Activated gamma-delta T cell treated with anti-CD3 and anti-CD28 coated beads, Interleukin-2, amount 50 U/mL, for 16 hours (primary cell): ENCODE results near the gene RNU1-3.
"Not testable (repeated sequence)": the region's sequence is repeated elsewhere in the genome, so short reads cannot be mapped to it uniquely, and the experiment has no call there.

Experiments
- DNase-seq: peaks from one replicate; pipeline ENCODE4 v3.0.0-alpha.2; 2020; ENCODE audit warnings: low read depth

Gene RNU1-3

DNA sequence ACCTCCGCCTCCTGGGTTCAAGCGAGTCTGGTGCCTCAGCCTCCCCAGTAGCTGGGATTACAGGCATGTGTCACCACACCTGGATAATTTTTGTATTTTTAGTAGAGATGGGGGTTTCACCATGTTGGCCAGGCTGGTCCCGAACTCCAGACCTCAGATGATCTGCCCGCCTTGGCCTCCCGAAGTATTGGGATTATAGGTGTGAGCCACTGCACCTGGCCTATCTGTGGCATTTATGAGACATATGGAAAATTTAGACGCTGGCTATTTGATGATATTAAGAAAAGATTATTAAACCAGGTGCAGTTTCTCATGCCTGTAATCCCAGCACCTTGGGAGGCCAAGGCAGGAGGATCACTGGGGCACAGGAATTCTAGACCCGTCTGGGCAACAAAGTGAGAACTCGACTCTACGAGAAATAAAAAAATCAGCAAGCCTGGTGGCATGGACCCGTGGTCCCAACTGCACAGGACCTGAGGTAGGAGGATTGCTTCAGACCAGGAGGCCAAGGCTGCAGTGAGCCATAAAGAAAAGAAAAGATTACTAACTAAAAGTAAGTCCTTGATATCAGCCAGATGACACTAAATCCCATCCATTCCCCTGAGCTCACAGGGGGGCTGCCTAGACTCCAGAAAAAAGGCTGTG lies 30.1 kb downstream of the RNU1-3 start:
- not testable (repeated sequence) for DNase-seq

DNA sequence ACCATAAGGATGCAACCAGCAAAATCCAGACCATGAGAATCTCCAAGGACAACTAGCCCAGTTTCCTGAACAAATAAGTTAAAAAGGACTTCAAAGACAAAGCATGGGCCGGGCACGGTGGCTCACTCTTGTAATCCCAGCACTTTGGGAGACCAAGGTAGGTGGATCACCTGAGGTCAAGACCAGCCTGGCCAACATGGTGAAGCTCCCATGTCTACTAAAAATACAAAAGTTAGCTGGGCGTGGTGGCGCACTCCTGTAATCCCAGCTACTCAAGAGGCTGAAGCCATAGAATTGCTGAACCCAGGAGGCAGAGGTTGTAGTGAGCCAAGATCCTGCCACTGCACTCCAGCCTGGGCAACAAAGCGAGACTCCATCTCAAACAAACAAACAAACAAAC lies 30.8 kb downstream of the RNU1-3 start:
- DNase-seq, result not testable (repeated sequence)

DNA sequence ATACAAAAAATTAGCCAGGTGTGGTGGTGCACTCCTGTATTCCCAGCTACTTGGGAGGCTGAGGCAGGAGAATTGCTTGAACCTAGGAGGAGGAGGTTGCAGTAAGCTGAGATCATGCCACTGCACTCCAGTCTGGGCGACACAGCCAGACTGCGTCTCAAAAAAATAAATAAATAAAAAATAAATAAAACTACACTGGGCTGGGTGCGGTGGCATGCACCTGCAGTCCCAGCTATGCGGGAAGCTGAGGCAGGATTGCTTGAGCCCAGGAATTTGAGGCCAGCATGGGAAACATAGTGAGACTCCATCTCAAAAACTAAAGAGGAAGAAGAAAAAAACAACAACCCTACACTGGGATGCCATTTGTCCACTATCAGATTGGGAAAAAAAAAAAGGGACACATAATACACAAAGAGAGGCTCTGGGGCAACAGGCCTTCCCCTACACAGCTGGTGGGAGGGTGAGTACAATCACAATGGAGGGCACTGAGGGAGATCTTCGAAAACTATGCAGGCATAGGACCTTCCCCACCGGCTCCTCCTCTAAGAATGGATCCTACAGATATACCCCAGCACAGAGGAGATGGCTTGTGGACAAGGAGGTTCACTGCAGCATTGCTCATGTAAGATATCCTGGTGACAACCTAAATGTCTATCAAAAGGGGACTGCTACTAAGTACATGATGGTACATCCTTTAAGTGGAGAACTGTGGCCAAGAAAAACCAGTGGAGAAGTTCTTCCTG lies 33.0 kb downstream of the RNU1-3 start:
- DNase-seq, result not testable (repeated sequence)

DNA sequence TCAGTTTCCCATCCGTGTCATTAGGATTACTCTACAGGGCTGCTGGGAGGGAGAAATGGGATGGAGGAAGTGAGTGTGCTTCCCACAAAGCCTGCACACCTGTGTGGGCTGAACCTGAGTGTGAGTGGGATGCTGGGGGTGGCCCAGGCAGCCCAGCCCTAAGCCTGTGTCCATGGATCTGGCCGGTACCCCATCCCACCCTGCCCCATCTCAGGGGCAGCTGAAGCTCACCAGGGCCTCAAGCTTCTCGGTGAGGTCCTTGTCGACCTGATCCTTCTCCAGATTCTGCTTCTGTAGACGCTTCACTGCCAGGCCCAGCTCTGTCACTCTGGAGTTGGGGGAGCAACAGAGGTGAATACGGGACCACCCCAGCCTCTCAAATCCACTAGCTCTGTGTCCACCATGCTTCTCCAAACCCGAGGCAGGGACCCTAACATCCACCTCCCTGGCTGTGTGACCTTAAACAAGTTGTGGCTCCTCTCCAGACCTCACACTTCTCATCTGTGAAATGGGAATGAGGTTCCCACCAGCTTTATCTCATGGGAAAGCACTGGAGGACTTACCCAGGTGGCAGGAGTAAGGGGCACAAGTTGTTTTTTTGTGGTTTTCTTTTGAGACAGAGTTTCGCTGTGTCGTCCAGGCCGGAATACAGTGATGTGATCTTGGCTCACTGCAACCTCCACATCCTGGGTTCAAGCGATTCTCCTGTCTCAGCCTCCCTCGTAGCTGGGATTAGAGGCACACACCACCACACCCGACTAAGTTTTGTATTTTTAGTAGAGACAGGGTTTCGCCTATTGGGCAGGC lies 34.5 kb downstream of the RNU1-3 start:
- DNase-seq, result not testable (repeated sequence)

DNA sequence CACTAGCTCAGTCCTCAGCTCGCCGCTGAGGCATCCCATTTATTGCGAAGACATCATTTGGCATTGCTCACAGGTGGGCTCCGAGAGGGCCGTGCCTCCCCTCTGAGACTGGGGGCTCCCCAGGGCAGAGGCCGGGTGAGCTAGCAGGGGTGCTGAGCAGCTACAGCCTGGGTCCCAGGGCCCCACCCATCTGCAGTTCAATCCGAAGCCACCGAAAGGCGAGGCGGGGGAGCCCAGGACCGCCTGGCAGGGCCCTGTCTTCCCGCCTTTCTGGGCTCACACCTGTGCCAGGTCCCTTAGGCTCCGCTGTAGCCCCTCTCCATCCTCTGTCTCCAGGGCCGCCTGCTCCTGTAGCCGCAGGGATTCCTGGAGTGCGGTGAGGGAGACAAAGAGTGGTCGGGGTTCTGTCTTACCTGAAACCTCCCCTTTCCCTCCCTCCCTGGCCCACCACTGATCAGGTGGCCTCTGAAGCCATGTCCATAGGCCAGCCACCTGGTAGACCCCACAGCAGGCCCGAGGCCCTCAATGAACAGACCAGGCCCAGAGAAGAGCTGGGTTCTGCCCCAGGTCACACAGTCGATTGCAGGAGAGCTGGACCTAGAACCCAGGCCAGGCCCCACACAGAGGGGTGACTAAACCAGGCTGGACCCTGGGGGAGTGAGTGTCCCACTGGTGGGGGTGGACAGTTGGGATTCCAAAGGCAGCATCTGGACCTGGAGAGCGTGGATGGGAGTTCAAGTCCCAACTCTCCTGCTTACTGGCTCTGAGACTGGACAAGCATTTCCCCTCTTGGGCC lies 35.3 kb downstream of the RNU1-3 start:
- DNase-seq, result no peak

DNA sequence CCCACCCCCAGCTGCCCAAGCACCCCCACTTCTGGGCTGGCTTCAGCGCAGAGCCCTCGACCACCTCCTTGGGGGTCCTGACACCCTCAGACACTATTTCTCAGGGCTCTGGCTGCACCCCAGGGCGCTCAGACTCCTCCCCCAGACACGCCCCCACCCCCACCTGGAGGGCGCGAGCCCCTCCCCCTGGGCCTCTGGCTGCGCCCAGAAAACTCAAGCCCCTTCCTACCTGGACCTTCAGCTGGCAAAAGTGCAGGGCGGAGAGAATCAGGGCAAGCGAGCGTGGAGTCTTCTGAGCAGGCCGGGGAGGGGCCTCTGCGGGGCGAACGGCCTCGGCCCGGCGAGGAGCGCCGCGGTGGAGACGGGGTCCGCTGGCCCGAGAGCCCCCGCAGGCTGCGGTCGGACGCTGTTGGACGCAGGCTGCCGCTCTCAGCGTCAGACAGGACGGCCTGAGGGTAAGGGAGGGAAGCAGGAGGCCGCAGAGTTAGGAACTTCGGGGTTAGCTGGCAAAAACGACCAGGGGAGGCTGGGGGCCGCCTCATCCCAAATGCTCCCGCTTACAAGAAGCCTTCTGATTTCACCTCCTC lies 36.0 kb downstream of the RNU1-3 start:
- DNase-seq, result no peak

DNA sequence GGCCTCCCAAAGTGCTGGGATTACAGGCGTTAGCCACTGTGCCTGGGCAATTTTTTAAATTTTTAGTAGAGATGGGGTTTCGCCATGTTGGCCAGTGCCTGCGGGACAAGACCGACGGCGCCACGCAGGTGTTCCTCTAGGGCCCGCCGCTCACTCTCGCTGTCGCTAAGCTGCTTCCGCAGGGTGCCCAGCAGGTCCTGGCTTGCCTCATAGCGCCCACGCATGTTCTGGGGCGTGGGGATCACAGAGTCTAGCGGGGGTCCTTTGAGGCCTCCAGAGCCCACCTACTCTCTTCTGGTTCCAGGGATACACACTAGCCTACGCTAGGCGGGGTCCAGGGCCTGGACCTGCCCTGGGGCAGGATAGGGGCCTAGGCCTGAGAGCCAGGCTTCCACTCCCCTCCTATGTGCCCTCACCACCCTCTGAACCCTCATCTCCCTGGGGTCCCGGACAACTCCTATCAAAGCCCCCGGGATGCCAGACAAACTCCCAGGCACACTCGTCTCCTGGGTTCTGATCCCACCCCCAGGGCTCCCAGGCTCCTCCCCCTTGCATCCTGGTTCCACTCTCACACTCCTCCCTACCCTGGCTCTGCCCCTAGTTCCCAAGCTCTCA lies 36.7 kb downstream of the RNU1-3 start:
- DNase-seq, result not testable (repeated sequence)

DNA sequence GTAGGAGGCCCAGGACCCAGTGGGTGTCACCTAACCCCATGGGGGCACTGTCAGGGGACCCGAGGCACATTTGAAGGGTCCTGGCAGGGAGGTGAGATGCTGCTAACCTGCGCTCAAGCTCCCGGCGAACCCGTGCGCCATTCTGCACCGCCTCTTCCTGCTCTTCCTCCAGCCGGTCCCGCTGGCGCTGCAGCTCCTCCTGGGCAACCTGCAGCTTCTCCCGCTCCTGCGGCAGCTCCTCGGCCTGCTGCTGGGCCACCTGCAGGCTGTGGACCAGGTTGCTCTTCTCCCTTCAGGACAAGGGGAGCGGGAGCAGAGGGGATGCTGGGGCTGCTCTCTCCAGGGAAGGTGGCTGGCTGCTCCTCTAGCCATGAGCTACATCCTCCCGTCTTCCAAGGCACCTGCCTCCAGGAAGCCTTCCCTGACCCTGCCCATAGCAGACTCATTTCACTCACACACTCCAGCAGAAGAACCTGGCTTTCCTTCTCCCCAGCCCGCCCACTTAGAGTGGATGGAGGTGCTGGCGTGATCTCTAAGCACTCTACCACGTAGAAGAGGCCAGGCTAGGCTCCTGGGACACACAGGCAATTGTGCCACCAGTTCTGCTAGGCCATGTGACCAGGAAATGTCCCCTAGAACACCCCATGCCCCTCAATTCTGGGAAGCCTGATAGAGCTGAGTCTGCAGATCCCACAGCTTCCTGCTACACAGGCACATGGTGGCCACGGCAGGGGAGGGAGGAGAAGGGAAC lies 38.2 kb downstream of the RNU1-3 start:
- DNase-seq, result no peak

DNA sequence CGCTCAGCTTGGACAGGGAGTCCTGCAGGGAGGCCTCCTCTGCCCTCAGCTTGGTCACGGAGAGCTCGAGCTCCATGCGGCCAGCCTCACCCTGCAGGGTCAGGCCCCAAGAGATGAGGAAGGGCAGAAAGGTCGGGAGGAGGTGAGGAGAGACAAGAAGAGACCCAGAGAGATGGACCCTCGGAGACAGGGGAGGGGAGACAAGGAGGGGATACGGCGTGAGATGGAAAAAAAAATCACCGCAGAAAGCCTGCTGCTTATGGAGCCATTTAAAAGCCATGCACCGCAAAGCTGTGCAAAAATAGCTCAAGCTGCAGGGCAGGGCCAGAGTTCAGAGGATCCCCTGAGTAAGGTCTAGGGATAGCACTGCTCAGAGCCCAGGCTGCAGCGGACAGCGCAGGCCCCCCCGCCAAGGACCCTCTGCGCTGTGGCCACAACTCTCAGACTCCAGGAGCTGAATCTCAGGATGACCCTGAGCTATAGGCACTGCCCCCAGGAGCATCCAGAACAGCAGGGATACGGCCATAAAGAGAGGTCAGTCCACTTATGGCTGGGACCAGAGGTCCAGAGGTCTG lies 40.3 kb downstream of the RNU1-3 start:
- DNase-seq, result not testable (repeated sequence)

DNA sequence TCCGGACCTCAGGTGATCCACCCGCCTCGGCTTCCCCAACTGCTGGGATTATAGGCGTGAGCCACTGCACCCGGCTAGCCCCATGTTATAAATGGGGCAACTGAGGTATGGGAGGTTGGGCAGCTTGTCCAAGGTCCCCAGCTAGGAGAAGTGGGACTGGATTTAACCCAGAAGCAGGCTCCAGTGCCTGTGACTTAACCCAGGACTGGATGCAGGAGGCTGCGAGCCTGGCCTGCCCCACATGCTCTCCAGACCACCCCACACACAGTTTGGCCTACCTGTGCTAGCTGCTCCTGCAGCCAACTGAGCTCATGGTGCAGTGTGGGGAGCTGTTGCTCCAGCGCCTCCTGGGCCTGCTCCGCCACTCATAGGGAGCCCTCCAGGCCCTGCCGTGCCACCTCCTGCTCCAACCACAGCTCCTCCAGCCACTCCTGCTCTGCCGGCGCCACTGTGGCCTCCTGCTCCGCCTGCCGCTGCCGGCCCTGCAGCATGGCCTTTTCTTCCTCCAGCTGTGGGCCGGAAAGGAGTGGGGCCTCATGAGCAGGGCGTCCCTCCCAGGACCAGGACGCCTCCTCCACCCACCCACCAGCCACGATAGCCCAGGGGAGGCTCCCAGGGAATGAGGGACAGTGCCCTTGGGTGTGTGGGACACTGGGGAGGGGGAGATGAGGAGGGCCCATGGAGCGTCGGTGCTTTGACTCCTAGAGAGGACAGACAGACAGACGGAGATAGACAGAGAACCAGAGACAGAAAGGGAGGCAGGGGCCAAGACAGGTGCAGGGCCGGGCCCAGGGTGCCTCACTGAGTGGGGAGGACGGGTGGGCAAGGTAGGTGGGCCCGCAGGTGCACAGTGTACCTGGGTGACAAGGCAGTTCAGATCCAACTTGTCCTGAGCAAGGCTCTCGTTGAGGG lies 41.0 kb downstream of the RNU1-3 start:
- no peak for DNase-seq

DNA sequence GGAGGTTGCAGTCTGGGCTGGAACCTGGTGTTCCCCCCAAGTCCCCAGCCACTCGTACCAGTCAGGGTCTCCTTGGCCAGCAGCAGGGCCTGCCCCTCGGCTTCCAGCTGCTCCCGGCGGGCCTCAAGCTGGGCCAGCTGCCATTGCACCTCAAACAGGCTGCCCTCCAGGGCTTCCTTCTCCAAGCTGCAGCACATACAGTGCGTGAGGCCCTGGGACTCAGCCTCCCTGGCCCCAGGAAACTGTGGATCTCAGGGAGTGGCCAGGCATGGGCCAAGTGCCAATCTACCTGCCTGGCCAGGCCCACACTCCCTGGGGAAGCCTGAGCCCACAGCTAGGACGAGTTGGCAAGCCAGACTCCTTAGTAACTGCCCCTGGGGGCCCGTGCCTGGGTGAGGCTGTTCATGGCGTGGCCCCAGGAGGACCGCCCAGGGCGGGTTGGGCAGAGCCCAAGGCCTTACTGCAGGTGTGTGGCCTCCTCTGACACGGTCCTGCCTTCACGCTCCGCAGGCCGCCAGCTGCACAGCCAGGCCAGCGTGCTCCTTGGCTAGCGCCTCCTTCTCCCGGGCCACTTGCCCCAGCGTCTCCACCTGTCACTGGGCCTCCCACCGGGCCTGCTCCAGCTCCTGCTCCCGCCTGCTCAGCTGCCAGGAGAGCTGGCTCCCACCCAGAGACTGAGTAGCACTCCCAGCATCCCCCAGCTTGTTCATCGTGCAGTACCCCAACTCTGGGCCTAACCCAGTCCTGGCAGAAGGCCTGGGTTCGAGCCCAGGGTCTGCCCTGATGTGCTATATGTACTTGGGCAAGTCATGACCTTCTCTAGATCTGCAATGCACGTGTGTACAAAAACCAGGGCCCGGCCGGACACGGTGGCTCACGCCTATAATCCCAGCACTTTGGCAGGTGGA lies 42.7 kb downstream of the RNU1-3 start:
- not testable (repeated sequence) for DNase-seq

DNA sequence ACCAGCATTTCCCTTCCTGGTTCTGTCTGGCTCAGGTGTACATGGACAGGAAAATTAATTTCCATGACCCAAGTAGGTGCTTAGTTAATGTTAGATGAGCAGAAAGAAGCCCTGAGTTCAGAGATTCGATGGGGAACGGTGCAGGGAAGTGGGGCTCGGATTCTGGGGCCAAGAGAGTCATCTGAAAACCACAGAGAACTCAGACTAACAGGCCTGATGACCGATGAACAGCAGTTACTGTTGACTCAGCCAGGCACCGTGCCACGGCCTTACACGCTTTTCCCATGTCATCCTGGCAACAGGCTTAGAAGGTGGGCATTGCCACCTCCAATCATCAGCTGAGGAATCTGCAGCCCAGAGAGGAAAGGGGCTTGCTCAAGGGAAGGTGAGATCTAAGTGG lies 43.4 kb downstream of the RNU1-3 start:
- DNase-seq, result not testable (repeated sequence)

DNA sequence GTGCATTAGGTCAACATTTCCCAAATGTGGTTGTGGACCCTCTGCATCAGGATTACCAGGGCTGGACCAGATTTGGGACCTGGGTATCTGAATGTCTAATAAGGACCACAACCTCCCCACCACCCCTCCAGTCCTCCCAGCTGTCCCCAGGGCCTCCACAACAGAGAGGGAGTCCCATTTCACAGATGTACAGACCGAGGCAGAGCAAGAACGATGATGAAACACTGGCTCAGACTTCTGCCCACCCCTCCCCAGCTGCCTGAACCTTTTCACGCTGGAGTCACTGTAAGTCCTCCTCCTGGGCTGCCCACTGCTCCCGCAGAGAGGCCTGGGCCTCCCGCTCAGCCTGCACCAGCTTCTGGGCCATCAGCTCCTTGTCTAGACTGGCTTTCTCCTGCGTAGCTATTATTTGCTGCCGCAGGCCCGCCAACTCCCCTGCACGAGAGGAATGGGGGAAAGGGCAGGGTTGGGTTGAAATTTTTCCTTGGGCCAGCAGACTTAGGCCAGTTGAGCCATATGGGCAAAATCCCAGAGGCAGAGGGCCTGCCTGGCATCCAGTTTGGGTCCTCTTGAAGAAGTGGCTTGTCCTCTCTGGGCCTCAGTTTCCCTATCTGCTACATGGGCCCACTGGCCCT lies 45.0 kb downstream of the RNU1-3 start:
- DNase-seq, result not testable (repeated sequence)

DNA sequence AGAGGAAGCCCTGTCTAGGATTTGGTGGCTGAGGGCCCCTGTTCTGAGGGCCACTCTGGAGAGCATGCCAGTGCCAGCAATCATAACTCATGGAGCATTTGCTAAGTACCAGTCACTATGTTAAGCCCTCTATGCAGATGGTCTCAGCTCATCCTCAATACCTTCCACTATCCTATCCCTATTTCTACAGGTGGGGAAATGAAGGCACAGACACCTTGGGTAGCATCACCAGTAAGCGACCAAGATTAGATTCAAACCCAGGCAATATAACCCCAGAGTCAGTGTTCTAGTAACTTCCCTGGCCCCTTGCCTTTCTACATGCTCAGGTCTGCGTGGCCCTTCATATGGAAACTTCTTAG lies 45.5 kb downstream of the RNU1-3 start:
- no peak for DNase-seq

DNA sequence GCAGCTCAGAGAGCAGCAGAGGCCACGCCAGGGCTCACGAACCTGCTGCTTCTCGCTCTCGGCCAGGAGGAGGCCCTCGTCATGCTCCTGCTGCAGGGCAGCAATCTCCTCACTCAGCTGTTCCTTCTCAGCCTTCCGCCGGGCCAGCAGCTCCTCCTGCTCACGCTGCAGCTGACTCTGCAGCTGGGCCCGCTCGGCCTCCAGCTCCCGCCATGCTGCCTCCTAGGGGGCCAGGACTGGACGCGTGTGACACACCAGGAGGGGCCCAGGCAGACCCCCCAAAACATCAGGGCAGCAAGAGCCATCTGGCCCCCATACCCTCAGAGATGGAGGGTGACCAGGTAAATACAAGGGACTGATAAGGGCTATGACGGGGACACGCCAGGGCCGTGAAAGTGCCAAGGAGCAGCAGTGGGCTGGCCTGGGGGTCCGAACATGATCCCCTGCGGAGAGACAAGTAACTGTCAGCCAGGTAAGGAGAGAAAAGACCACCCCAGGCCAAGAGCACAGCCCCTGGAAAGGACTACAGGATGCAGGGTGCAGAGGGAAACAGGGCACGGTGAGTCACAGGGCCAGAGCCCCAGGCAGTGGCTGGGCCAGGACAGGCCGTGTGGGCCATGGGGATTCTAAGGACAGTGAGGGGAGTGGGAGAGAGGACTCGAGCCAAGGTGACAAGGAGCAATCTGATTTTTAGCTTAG lies 46.8 kb downstream of the RNU1-3 start:
- DNase-seq, result not testable (repeated sequence)

DNA sequence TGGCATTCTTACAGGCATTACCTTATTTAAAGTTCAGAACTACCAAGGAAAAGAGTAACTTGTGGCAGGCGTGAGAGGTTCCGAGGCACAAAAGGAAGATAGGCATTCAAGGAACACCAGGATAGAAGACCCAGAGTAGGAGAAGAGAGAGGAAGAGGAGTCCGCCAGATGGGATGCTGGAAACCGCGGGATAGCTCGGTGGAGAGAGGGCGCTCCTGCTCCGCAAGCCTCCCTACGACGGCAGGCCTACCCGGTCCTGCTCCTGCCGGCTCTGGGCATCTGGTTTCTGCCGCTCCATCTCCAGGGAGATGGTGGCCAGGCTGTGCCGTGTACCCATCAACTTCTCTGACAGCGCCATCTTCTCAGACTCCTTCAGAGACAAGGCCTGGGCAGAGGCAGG lies 48.0 kb downstream of the RNU1-3 start:
- DNase-seq, result no peak
